Coronary artery (tissue), 2 donors: Measurements from ENCODE around the gene NUDT4.
A peak's percentile ranks its signal among the peaks of the same experiment; 100 is the strongest.
"Not testable (repeated sequence)": the region's sequence is repeated elsewhere in the genome, so short reads cannot be mapped to it uniquely, and the experiment has no call there.

ENCODE experiments used
- DNase-seq: peaks from one replicate; pipeline ENCODE4 v3.0.0-alpha.2; 2017; ENCODE audit warnings: low spot score
- H3K27ac ChIP-seq, 2 donors: fragments of 200-600 bp; sonication (generic); one replicate each; pipeline ENCODE4 v1.5.1; 2016 to 2019
- H3K4me3 ChIP-seq: fragments of 200-600 bp; sonication (generic); 2 replicates; pipeline ENCODE4 v1.5.1; 2016; ENCODE audit warnings: mild to moderate bottlenecking, moderate library complexity
- CTCF ChIP-seq: fragments of 200-600 bp; sonication (generic); IDR thresholded peaks from one replicate; pipeline ENCODE4 v1.5.1; 2019; ENCODE audit warnings: antibody characterized with exemption

NUDT4 gene

GRCh38 chr12:93402333-93403311 lies 24.9 kb downstream of the NUDT4 start:
- H3K27ac ChIP-seq = no peak overlapping the region
- H3K4me3 ChIP-seq = no peak overlapping the region
- no peak for DNase-seq
- TF ChIP-seq CTCF = no peak

- no peak overlapping the region for H3K27ac ChIP-seq
- no peak for DNase-seq
- no peak for TF ChIP-seq CTCF
- H3K4me3 ChIP-seq = no peak overlapping the region
These were observed 26.5 kb downstream of the NUDT4 start for GRCh38 chr12:93403988-93404803.

- DNase-seq = no peak
- TF ChIP-seq CTCF = no peak
- H3K4me3 ChIP-seq = no peak overlapping the region
- peak overlapping the region in 1 of 2 donors; percentile 9 for H3K27ac ChIP-seq
These were observed 27.5 kb downstream of the NUDT4 start for GRCh38 chr12:93404961-93405849.

- H3K4me3 ChIP-seq = no peak overlapping the region
- H3K27ac ChIP-seq = no peak overlapping the region
- no peak for DNase-seq
- no peak for TF ChIP-seq CTCF
These were observed 29.6 kb downstream of the NUDT4 start for GRCh38 chr12:93407054-93407962.

GRCh38 chr12:93407963-93408283 lies 30.2 kb downstream of the NUDT4 start:
- TF ChIP-seq CTCF = no peak
- DNase-seq = no peak
- Histone ChIP-seq H3K4me3 (no peak overlapping the region), H3K27ac (no peak overlapping the region)

DNA sequence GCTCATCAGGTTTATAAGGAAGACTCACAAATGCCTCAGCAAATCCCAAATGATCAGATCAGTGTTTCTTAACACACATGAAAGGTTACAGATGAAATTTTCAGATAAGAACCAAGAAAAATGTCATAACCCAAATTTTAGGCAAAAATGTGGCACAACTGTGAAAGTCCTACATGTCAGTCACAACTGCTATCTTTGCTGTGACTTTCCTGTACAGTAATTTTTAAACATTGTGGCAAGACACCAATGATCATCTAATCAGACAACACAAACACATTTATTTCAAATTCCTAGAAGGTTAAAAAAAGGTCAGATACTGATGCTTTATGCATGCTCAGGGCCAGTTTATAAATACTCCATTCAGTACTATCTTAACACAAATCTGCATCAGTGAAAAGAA lies 31.1 kb downstream of the NUDT4 start:
- Histone ChIP-seq H3K4me3 (no peak overlapping the region), H3K27ac (no peak overlapping the region)
- TF ChIP-seq CTCF = no peak
- DNase-seq = no peak

DNA sequence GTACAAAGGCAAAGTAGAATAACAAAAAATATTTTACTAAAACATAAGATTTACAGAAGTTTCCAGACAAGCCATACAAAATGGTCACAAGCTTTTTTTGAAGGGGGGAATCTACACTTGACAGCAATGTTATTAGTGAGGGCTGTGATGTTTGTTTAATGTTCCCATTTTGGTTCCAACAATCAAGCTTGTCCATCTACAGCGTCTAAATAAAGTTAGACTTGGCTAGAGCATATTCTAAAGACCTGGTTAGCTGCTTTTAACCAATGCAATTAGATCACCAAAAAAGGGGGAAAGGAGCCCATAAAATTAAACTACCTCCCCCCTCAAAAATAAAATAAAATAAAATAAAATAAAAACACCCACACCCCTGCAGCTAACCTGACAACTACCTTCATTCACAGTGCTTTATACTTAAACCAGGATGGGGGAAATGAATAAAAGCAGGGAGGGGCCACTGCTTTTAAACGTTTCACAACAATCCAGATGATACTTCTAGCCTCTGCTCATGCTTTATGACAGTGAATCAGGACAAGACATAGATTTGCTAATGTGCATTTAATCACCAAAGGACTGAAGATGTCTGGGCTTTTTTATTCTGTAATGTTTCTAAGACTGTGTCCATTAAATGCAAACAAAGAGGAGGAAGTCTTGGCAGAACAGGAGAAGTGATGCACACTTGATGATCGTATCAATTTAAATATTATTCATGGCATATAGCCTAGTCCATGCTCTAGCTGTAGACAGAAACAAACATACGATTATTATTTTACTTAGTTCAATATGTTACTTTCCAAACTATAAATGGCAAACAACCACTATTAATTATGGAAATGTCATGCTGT lies 31.8 kb downstream of the NUDT4 start:
- not testable (repeated sequence) for H3K27ac ChIP-seq, H3K4me3 ChIP-seq, DNase-seq

- H3K27ac ChIP-seq = peak overlapping the region in 1 of 2 donors; percentile 7
- not testable (repeated sequence) for H3K4me3 ChIP-seq, DNase-seq
These were observed 33.3 kb downstream of the NUDT4 start for GRCh38 chr12:93411060-93411459.
